Measurements from ENCODE around the gene TTC36. TPM values are rescaled to one million over a fixed set of nuclear protein-coding genes. Genes with fewer than 3 reads are reported as not detected.

The TTC36 gene
- total and polyA plus RNA-seq, 9 of the 15 experiments (the other 6 are each of a cell fraction or from before 2014, with no cell fraction given) = 0.22 to 0.23 TPM; not detected in 7

GRCh38 chr11:118572061-118572980 lies 45.0 kb downstream of the TTC36 start, which contains the start of gene ARCN1 (continued):
- no peak for TF ChIP-seq EWSR1 (IDR thresholded peaks at IDR 0.05; ENCODE audit: borderline replicate concordance, low read depth, partially characterized antibody)
- TF ChIP-seq ARID3B (CRISPR knock-in tag; IDR thresholded peaks at IDR 0.05; ENCODE audit: borderline replicate concordance) = no peak
- no peak for TF ChIP-seq HDAC6 (IDR thresholded peaks at IDR 0.05; ENCODE audit: low read depth, low read length)
- no peak for TF ChIP-seq E4F1 (CRISPR knock-in tag; IDR thresholded peaks at IDR 0.05; ENCODE audit: borderline replicate concordance)
- no peak for TF ChIP-seq NCOA2 (IDR thresholded peaks at IDR 0.05; ENCODE audit: partially characterized antibody in 2 of 2)
- no peak for TF ChIP-seq ZMIZ1 (IDR thresholded peaks at IDR 0.05; ENCODE audit: low read depth in 2 of 2, low read length in 2 of 2)
- TF ChIP-seq ZNF644 (tag; IDR thresholded peaks at IDR 0.05; ENCODE audit: low read depth) = no peak
- TF ChIP-seq ZZZ3 (IDR thresholded peaks at IDR 0.05) = no peak
- no peak for TF ChIP-seq RAD21 (CRISPR knock-in tag; conservative IDR thresholded peaks at IDR 0.05 in 1 of 2, IDR thresholded peaks at IDR 0.05 in 1 of 2)
- TF ChIP-seq THAP7 (CRISPR knock-in tag; IDR thresholded peaks at IDR 0.05) = no peak
- TF ChIP-seq FOXO4 (CRISPR knock-in tag; IDR thresholded peaks at IDR 0.05) = no peak
- TF ChIP-seq KLF13 (tag; IDR thresholded peaks at IDR 0.05; ENCODE audit: borderline replicate concordance, low read depth) = no peak
- no peak for TF ChIP-seq ESRRB (CRISPR knock-in tag; IDR thresholded peaks at IDR 0.05; ENCODE audit: borderline replicate concordance)
- TF ChIP-seq TRIM28 (IDR thresholded peaks at IDR 0.05) = no peak
- no peak for TF ChIP-seq HDGF (IDR thresholded peaks at IDR 0.05)
